Neural cell (in vitro differentiated cells): ENCODE data around the gene SERPINB8.

Experiments used
- EP300 ChIP-seq: fragments of 450-650 bp; conservative IDR thresholded peaks from 2 replicates; pipeline ENCODE4 v1.6.1; 2014; ENCODE audit warnings: antibody characterized with exemption, mild to moderate bottlenecking, moderate library complexity; ENCODE audit not compliant: poor library complexity, severe bottlenecking
- EZH2 ChIP-seq: fragments of 200-600, 300-800 bp; shearing (Covaris generic), sonication (generic); IDR thresholded peaks from 2 replicates; pipeline ENCODE4 v1.6.1; 2014; ENCODE audit warnings: antibody characterized with exemption, low read length, borderline replicate concordance, mild to moderate bottlenecking; ENCODE audit not compliant: insufficient read depth, poor library complexity, severe bottlenecking
- POLR2AphosphoS5 ChIP-seq: IDR thresholded peaks from 2 replicates; pipeline ENCODE4 v1.6.1; 2012
- SMC3 ChIP-seq: fragments of 450-650 bp; conservative IDR thresholded peaks from 2 replicates; pipeline ENCODE4 v1.6.1; 2014; ENCODE audit warnings: antibody characterized with exemption, mild to moderate bottlenecking, moderate library complexity; ENCODE audit not compliant: poor library complexity
- TAF1 ChIP-seq: IDR thresholded peaks from 2 replicates; pipeline ENCODE4 v1.6.1; 2012; ENCODE audit warnings: low read depth
- TF ChIP-seq, protein P1 (sequence below): fragments of 450-650 bp; IDR thresholded peaks from 2 replicates; pipeline ENCODE4 v1.5.1; 2014; ENCODE audit warnings: antibody characterized with exemption, mild to moderate bottlenecking, moderate library complexity; ENCODE audit not compliant: poor library complexity, severe bottlenecking
- TF ChIP-seq, protein P2 (sequence below): IDR thresholded peaks from 2 replicates; pipeline ENCODE4 v1.6.1; 2012; ENCODE audit warnings: borderline replicate concordance

DNA sequence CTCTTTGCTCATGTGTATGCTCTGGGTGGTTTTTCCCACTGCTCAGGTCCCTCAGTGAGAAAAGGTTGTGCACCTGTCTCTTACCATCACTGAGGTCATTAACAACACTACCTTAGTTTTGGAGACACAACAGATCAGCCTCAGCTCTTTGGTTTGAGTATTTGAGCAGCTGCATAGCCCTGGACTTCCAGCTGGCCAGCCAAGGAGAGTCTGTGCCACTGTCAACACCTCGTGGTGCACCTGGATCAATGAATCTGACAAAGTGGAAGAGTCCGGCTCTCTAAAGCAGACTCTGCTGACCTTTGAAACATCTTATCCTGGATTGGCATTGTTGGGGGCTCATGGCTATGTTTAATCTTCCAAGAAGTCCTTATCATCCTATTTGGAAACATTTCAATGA is 30.0 kb downstream of the SERPINB8 start:
- TF ChIP-seq, protein P1, sequence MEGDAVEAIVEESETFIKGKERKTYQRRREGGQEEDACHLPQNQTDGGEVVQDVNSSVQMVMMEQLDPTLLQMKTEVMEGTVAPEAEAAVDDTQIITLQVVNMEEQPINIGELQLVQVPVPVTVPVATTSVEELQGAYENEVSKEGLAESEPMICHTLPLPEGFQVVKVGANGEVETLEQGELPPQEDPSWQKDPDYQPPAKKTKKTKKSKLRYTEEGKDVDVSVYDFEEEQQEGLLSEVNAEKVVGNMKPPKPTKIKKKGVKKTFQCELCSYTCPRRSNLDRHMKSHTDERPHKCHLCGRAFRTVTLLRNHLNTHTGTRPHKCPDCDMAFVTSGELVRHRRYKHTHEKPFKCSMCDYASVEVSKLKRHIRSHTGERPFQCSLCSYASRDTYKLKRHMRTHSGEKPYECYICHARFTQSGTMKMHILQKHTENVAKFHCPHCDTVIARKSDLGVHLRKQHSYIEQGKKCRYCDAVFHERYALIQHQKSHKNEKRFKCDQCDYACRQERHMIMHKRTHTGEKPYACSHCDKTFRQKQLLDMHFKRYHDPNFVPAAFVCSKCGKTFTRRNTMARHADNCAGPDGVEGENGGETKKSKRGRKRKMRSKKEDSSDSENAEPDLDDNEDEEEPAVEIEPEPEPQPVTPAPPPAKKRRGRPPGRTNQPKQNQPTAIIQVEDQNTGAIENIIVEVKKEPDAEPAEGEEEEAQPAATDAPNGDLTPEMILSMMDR = no peak
- TF ChIP-seq SMC3 (no peak), TAF1 (no peak), EZH2 (no peak), EP300 (no peak), POLR2AphosphoS5 (no peak)
- TF ChIP-seq, protein P2, sequence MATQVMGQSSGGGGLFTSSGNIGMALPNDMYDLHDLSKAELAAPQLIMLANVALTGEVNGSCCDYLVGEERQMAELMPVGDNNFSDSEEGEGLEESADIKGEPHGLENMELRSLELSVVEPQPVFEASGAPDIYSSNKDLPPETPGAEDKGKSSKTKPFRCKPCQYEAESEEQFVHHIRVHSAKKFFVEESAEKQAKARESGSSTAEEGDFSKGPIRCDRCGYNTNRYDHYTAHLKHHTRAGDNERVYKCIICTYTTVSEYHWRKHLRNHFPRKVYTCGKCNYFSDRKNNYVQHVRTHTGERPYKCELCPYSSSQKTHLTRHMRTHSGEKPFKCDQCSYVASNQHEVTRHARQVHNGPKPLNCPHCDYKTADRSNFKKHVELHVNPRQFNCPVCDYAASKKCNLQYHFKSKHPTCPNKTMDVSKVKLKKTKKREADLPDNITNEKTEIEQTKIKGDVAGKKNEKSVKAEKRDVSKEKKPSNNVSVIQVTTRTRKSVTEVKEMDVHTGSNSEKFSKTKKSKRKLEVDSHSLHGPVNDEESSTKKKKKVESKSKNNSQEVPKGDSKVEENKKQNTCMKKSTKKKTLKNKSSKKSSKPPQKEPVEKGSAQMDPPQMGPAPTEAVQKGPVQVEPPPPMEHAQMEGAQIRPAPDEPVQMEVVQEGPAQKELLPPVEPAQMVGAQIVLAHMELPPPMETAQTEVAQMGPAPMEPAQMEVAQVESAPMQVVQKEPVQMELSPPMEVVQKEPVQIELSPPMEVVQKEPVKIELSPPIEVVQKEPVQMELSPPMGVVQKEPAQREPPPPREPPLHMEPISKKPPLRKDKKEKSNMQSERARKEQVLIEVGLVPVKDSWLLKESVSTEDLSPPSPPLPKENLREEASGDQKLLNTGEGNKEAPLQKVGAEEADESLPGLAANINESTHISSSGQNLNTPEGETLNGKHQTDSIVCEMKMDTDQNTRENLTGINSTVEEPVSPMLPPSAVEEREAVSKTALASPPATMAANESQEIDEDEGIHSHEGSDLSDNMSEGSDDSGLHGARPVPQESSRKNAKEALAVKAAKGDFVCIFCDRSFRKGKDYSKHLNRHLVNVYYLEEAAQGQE = no peak
